ENCODE results near the gene PRC1.

DNA sequence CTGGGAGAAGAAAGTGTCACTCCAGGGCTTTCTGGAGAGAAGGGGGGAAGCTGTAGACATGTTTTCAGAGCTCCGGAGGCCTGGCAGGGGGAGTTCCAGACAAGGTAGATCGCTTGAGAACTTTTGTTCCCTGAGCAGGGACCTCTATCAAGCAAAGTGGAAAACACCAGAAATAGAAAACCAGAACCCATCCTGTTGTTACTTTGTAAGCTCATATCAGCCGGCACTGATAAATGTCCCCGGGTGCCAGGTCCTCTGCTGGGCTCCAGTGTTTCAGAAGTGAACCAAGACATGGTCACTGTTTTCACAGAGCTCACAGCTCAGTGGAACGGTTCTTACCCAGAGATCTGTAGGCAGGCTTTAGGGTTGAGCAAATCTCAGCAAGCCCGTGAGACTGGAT lies 75.5 kb downstream of the PRC1 start:
- no peak for TF ChIP-seq CTCF (IDR thresholded peaks at IDR 0.05)
- TF ChIP-seq POLR2A (IDR thresholded peaks at IDR 0.05) = no peak
